NCI-H510A treated with DMSO at 0.1 percent for 48 hours (cell line): ENCODE data around the gene CCDC50.

Experiments
- DNase-seq: peaks from one replicate; lab custom pipeline; 2025; lab: John Stamatoyannopoulos, UW

The CCDC50 gene

GRCh38 chr3:191328962-191329653 lies at the start of gene CCDC50:
Gene CCDC50, plus strand, starts transcription at chr3:191329394. Its CDS starts 281 bp downstream, at chr3:191329675.
- DNase-seq = peak; percentile 67

- DNase-seq = no peak
Measured at GRCh38 chr3:191280111-191280510, 49.1 kb upstream of the CCDC50 start.

GRCh38 chr3:191280882-191281281 lies 48.3 kb upstream of the CCDC50 start:
- DNase-seq = no peak

DNA sequence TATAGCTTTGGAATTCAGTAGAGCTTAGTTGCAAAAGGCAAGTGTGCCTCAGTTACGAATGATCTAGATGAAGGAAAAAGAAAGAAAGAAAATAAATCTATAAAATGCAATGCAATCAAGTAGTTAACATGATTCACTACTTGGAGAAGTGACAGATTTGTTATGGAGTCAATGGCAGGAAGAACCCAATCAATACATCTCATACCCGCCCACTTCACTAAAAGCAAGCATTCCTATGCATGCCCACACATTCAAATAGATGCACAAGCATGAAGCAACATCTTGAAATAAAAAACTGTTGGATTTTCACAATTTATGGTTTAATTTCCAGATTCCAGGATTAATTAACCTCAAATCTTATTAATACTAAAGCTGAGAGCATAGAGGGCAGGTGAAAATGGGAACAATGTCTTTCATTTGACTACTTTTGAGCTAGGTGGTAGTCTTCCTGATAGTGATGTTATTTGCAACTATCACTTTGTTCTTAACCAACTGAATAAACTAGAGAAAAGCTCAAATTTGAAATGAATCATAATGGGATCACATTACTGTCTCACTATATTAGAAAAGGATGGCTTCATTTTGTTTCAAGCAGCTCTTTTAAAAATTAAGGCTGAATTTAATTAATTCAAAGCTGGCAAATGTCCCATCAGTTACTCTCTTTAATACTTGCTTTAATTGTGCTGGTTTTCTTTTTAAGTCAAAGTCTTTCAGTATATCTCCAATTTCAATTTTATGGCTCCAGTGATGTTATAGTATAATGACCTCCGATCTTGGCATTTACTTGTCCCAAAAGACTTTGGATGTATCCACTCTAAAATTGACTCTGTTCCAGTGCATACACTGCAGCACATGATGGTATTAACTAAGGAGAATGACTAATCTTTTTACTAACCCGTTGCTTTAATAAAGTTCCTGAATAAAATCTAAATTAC lies 46.7 kb upstream of the CCDC50 start:
- no peak for DNase-seq

- DNase-seq = no peak
Measured at GRCh38 chr3:191283400-191283799, 45.8 kb upstream of the CCDC50 start.

DNA sequence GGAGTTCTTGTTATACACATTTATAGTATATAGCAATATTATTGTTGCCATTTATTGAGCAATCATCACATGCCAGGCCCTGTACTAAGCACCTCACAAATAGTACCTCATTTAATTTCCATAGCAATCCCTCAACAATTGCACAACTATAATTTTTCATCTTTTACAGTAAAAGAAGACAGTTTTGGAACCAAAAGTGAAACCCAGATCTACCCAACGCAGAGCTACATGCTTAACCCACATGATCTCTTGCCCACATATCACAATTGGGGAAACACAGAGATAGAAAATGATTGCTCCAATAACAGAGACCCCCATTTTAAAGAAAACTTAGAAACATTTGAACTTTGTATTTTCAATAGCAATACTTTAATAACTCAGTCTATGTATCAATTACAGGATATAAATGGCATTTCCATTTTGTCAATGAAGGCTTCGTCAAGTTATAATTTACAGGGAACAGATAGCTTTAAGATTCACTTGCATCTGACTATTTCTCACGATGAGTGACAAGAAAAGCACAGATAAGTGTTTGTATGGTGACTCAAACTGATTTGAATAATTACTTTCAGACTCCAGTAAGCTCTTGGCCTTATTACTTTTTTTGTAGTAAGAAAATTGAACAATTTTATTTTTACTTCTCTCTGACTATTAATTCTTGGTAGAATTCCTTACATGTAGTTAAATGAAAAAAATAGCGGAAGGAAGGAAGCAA lies 38.7 kb upstream of the CCDC50 start:
- no peak for DNase-seq

- DNase-seq = no peak
Measured at GRCh38 chr3:191292243-191293015, 36.8 kb upstream of the CCDC50 start.

GRCh38 chr3:191294291-191294690 lies 34.9 kb upstream of the CCDC50 start:
- DNase-seq = no peak

- peak; percentile 33 for DNase-seq
Measured at GRCh38 chr3:191296041-191296541, 33.1 kb upstream of the CCDC50 start.

DNA sequence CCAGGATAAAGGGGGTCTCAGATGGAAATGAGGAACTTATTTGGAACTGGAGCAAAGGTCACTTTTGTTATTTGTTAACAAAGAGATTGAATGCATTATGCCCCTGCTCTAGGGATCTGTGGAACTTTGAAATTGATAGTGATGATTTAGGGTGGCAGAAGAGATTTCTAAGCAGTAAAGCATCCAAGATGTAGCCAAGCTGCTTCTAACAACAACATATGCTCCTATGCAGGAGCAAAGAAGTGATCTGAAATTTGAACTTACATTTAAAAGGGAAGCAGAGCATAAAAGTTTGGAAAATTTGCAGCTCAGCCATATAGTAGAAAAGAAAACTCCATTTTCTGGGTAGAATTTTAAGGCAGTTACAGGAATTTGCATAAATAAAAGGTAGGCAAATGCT lies 30.3 kb upstream of the CCDC50 start:
- DNase-seq = no peak

- DNase-seq = no peak
Measured at GRCh38 chr3:191300422-191300821, 28.8 kb upstream of the CCDC50 start.

DNA sequence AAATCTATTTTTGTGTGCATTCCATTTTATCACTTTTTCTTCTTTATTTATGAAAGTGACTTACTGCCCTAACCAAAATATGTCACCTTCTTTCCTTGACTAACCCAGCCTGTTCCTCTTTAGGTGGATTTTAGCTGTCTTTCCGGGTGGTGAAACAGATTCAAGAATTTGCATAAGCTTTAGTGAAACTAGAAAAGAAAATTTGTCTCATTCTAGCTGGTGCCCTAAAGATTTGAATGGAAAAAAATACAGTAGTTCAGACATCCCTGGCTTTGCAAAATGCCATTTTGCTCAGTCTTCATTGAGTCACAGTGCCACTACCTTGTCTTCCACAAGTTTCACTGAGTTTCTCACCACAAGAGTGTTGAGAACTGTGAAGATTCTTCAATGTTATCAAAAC lies 28.2 kb upstream of the CCDC50 start:
- DNase-seq = no peak

DNA sequence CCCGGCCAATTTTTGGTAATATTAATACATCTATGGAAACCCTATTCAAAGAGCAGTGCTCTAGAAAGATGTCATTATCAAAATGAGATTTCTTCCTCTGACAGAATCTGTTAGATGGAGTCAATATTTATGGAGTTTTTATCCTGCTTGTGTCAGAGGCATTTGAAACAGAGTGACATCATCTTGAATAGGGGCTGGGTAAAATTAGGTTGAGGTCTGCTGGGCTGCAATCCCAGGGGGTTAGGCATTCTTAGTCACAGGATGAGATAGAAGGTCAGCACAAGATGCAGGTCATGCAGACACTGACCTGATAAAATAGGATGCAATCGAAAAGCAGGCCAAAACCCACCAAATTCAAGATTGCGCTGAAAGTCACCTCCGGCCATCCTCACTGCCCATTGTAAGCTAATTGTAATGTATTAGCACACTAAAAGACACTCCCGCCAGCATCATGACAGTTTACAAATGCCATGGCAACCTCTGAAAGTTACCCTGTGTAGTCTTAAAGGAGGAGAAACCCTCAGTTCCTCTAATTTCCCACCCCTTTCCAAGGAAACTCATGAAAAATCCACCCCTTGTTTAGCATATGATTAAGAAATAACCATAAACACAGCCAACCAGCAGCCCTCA lies 27.3 kb upstream of the CCDC50 start:
- no peak for DNase-seq

GRCh38 chr3:191302451-191302850 lies 26.7 kb upstream of the CCDC50 start:
- no peak for DNase-seq

DNA sequence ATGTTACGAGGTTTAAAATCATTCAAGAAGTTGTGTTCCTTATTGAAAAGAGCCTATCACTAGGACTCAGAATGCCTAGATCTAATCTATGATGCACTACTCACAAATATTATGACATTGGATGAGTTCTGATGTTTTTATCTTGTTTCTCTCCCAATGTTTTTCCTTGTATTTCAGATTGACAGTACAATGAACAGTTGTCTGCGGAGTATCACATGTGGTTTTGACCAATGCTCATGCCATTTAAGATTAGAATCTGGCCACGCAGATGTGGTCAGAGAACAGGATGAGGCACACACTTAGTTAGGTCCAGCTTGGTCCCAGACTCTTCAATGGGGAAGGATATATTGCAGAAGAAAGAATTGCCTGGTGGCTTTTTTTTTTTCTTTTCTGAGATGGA lies 25.6 kb upstream of the CCDC50 start:
- DNase-seq = no peak

DNA sequence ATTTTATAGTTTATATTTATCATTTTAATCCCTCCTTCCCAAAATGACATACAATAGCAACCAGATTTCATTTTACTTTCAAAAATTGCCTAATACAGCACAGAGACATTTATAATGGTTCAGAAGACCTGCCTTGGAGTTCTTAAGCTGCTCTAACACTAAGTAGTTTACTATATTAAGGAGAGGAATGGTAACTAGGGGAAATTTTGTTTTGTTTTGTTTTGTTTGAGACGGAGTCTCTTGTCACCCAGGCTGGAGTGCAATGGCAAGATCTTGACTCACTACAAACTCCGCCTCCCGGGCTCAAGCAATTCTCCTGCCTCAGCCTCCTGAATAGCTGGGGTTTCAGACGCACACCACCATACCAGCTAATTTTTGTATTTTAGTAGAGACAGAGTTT lies 22.8 kb upstream of the CCDC50 start:
- no peak for DNase-seq

DNA sequence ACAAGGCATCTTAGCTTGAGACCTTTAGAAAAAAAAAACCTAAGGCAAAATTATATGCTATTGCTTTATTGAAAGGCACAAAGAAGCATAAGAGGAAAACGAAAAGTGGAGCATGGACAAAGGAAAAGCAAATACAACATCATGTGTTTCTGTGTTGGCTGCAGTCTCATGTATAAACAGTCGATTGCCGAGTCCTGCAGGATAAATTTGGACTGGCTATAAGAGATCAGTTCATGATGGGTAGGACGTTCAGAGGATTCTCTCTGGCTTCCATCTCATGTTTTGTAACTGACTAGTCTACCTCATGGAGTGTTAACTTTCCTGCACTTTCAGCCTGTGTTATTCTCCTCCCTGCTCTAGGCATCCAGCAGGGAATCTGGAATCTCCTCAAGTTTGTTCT lies 21.9 kb upstream of the CCDC50 start:
- no peak for DNase-seq

DNA sequence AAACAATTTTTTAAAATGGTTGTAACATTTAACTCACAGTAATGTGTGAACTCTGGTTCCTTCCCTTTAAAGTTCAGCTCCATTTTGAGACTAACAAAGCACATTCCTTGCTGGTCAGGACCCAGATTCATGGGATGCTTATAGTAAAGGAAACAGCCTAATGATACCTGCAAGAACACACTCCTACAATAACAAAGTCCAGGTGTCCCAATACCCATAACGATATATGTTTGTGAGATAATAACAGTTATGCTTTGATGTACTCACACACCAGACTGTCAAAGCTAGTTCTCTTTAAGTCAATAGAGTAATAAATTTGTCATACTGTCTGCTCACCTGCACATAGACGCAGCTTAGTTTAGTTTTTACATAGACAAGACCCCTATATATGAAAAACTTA lies 15.9 kb upstream of the CCDC50 start:
- DNase-seq = no peak

DNA sequence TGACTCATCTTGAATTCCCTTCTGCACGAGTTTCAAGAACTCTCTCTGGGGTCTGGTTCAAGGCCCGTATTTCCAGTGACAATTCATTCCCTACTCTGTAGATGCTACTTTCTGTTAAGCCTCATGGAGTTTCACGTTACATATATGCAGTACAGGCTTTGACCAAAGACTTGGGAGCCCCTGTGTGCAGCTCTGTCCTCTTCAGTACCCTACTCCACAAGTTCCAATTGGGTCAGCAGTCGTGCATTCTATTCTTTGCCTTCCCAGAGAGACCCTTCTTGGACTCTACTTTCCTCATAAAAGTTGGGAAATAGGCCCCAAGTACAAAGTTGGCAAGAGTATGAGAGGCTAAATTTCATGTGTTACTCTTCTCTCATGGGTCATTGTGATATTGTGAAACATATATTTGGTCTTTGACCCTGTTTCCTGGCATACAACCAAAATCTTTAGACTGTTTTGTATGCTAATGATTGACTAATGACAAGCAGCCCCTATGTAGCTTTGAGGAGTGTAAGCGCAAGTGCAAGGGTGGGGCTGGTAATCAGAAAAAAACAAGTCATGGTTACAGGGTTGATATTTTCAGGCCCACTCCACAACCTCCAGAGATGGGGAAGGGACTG lies 15.0 kb upstream of the CCDC50 start:
- no peak for DNase-seq

GRCh38 chr3:191316876-191317603 lies 12.2 kb upstream of the CCDC50 start:
- DNase-seq = no peak
